Activated T-cell treated with anti-CD3 and anti-CD28 coated beads for 24 hours (primary cell): ENCODE measurements around the gene RAB40C.
"Not testable (repeated sequence)": the region's sequence is repeated elsewhere in the genome, so short reads cannot be mapped to it uniquely, and the experiment has no call there.

Source experiments
- DNase-seq: peaks from one replicate; pipeline ENCODE4 v3.0.0-alpha.2; 2020; ENCODE audit warnings: low read depth

RAB40C gene

GRCh38 chr16:590815-591200 is 942 bp downstream of the RAB40C start:
- DNase-seq = no peak

- DNase-seq = no peak
Measured at GRCh38 chr16:591231-591630, 1.4 kb downstream of the RAB40C start.

- DNase-seq = no peak
Measured at GRCh38 chr16:591892-592517, 2.1 kb downstream of the RAB40C start.

- DNase-seq = no peak
Measured at GRCh38 chr16:592518-593306, 2.8 kb downstream of the RAB40C start.

- no peak for DNase-seq
Measured at GRCh38 chr16:593406-593805, 3.5 kb downstream of the RAB40C start.

GRCh38 chr16:593807-594206 is 3.9 kb downstream of the RAB40C start:
- no peak for DNase-seq

- no peak for DNase-seq
Measured at GRCh38 chr16:595094-595528, 5.2 kb downstream of the RAB40C start.

- DNase-seq = no peak
Measured at GRCh38 chr16:595942-596735, 6.3 kb downstream of the RAB40C start.

GRCh38 chr16:596736-597060 is 6.8 kb downstream of the RAB40C start:
- no peak for DNase-seq

GRCh38 chr16:597655-598054 is 7.8 kb downstream of the RAB40C start:
- not testable (repeated sequence) for DNase-seq

GRCh38 chr16:598823-599739 is 9.2 kb downstream of the RAB40C start:
- no peak for DNase-seq

- no peak for DNase-seq
Measured at GRCh38 chr16:600781-601180, 10.9 kb downstream of the RAB40C start.

- DNase-seq = no peak
Measured at GRCh38 chr16:603933-604332, 14.1 kb downstream of the RAB40C start.

- no peak for DNase-seq
Measured at GRCh38 chr16:606656-607307, 16.9 kb downstream of the RAB40C start.

GRCh38 chr16:608019-608418 is 18.2 kb downstream of the RAB40C start:
- peak; percentile 30 for DNase-seq

- no peak for DNase-seq
Measured at GRCh38 chr16:609316-609715, 19.4 kb downstream of the RAB40C start.

- no peak for DNase-seq
Measured at GRCh38 chr16:609984-610383, 20.1 kb downstream of the RAB40C start.

GRCh38 chr16:610513-611381 is 20.9 kb downstream of the RAB40C start:
- peak; percentile 47 for DNase-seq

- DNase-seq = no peak
Measured at GRCh38 chr16:615122-615521, 25.3 kb downstream of the RAB40C start.
